A673 (cell line): ENCODE data around the gene DOCK8. TPM values are rescaled to one million over a fixed set of nuclear protein-coding genes. Genes with fewer than 3 reads are reported as not detected.

ENCODE experiments used
- BruUV-seq: library from RNA; stranded (reverse); fragments of 400-500 nt; replicated peaks from 2 replicates; lab custom pipeline; 2021; lab: Mats Ljungman, UMichigan
- CTCF ChIA-PET: fragments of 300-600 bp; sonication (Branson Sonifier 250); formaldehyde crosslinking; loops from one replicate; lab custom pipeline; 2022; ENCODE audit warnings: antibody characterized with exemption; lab: Charles Lee
- POLR2A ChIA-PET: fragments of 300-600 bp; sonication (Branson Sonifier 250); formaldehyde crosslinking; loops from one replicate; lab custom pipeline; 2022; ENCODE audit warnings: antibody characterized with exemption; ENCODE audit not compliant: low non-redundant PET; lab: Charles Lee
- DNase-seq: peaks from one replicate; pipeline ENCODE4 v3.0.0-alpha.2; 2015; ENCODE audit warnings: low spot score
- H3K27ac ChIP-seq: fragments of 200-600 bp; sonication (generic); 2 replicates; pipeline ENCODE4 v1.5.1; 2016; ENCODE audit warnings: mixed run types, low read depth, mild to moderate bottlenecking, mixed read lengths, antibody characterized with exemption, low read length; ENCODE audit not compliant: poor library complexity, severe bottlenecking
- H3K27me3 ChIP-seq: fragments of 200-600 bp; sonication (generic); replicated peaks from 2 replicates; pipeline ENCODE4 v1.6.1; 2017; ENCODE audit warnings: mixed run types, low read depth, mild to moderate bottlenecking, mixed read lengths, antibody characterized with exemption, low read length; ENCODE audit not compliant: insufficient read depth, poor library complexity
- H3K36me3 ChIP-seq: fragments of 200-600 bp; sonication (generic); 2 replicates; pipeline ENCODE4 v1.6.1; 2016; ENCODE audit warnings: mixed run types, mild to moderate bottlenecking, mixed read lengths, antibody characterized with exemption, low read length; ENCODE audit not compliant: insufficient read depth, poor library complexity, severe bottlenecking
- H3K4me1 ChIP-seq: fragments of 200-600 bp; sonication (generic); 2 replicates; pipeline ENCODE4 v1.6.1; 2017; ENCODE audit warnings: mixed run types, mild to moderate bottlenecking, mixed read lengths, antibody characterized with exemption, low read length; ENCODE audit not compliant: insufficient read depth, poor library complexity, severe bottlenecking
- H3K4me3 ChIP-seq: fragments of 200-600 bp; sonication (generic); 2 replicates; pipeline ENCODE4 v1.5.1; 2016; ENCODE audit warnings: low read depth, mixed run types, mild to moderate bottlenecking, mixed read lengths, low read length; ENCODE audit not compliant: poor library complexity, severe bottlenecking
- H3K9me3 ChIP-seq: fragments of 200-600 bp; sonication (generic); 2 replicates; pipeline ENCODE4 v1.6.1; 2016; ENCODE audit warnings: mixed run types, low read depth, mild to moderate bottlenecking, mixed read lengths, antibody characterized with exemption, low read length; ENCODE audit not compliant: poor library complexity, severe bottlenecking
- CTCF ChIP-seq: fragments of 300-800, 200-600 bp; sonication (generic); conservative IDR thresholded peaks from 2 replicates; pipeline ENCODE4 v1.5.1; 2017; ENCODE audit warnings: low read depth, mild to moderate bottlenecking, antibody characterized with exemption, low read length, moderate library complexity, mixed read lengths
- EZH2 ChIP-seq: fragments of 200-600 bp; sonication (generic); IDR thresholded peaks from 2 replicates; pipeline ENCODE4 v1.6.1; 2017; ENCODE audit warnings: borderline replicate concordance, low read depth, mild to moderate bottlenecking, mixed read lengths, antibody characterized with exemption, low read length; ENCODE audit not compliant: poor library complexity, severe bottlenecking
- intact Hi-C: fragments of 100-400 bp; cut with micrococcal nuclease; formaldehyde crosslinking; loops from one replicate; pipeline ENCODE4 v1.10.0; 2022; ENCODE audit not compliant: unreplicated experiment
- total RNA-seq: library from RNA; stranded (reverse); gene quantifications from 2 replicates; pipeline ENCODE4 v1.2.3, GENCODE V29; 2021

Gene DOCK8
- total RNA-seq, 1 experiment from 2014 or later: not detected

- CTCF ChIA-PET: no interaction called here
Measured at GRCh38 chr9:396396-396795, 181.7 kb downstream of the DOCK8 start.

GRCh38 chr9:398085-398484, 183.4 kb downstream of the DOCK8 start:
- intact Hi-C loops: no loop called here
- POLR2A ChIA-PET: no interaction called here
- BruUV-seq: no TSS peak
- H3K36me3 ChIP-seq: no peaks in the 10 kb centered on the region
- H3K4me3 ChIP-seq: no peak overlapping the region
- no peak overlapping the region for H3K27ac ChIP-seq
- TF ChIP-seq CTCF (no peak), EZH2 (no peak)
- DNase-seq: no peak
- no peaks in the 10 kb centered on the region for H3K27me3 ChIP-seq
- CTCF ChIA-PET: no interaction called here
- H3K9me3 ChIP-seq: no peaks in the 10 kb centered on the region
- no peaks in the 10 kb centered on the region for H3K4me1 ChIP-seq

More at GRCh38 chr9:396396-396795, 181.7 kb downstream of the DOCK8 start:
- H3K27ac ChIP-seq: no peak overlapping the region
- no peak for DNase-seq
- POLR2A ChIA-PET: no interaction called here
- TF ChIP-seq CTCF (no peak), EZH2 (no peak)
- intact Hi-C loops: no loop called here
- no peaks in the 10 kb centered on the region for H3K9me3 ChIP-seq
- no TSS peak for BruUV-seq
- peaks cover 1% of the 10 kb centered on the region for H3K27me3 ChIP-seq
- no peaks in the 10 kb centered on the region for H3K4me1 ChIP-seq
- H3K4me3 ChIP-seq: no peak overlapping the region
- H3K36me3 ChIP-seq: no peaks in the 10 kb centered on the region

- H3K4me1 ChIP-seq: no peaks in the 10 kb centered on the region
- no peak for TF ChIP-seq CTCF
- no peak for TF ChIP-seq EZH2
- H3K27ac ChIP-seq: no peak overlapping the region
- intact Hi-C loops: no loop called here
- no peaks in the 10 kb centered on the region for H3K36me3 ChIP-seq
- no peaks in the 10 kb centered on the region for H3K27me3 ChIP-seq
- ChIA-PET POLR2A (no interaction called here), CTCF (no interaction called here)
- H3K4me3 ChIP-seq: no peak overlapping the region
- peak; percentile 2 for DNase-seq
- no peaks in the 10 kb centered on the region for H3K9me3 ChIP-seq
- BruUV-seq: no TSS peak
Measured at GRCh38 chr9:401223-401622, 186.6 kb downstream of the DOCK8 start.
